Breast epithelium (tissue), 4 donors: ENCODE data around the gene RPL13. TPM values are rescaled to one million over a fixed set of nuclear protein-coding genes. Genes with fewer than 3 reads are reported as not detected.

Experiments used
- DNase-seq, 2 donors: peaks; one replicate each; pipeline ENCODE4 v3.0.0-alpha.2; 2019; ENCODE audit warnings: low spot score in 2 of 2
- H3K27ac ChIP-seq, 2 donors: fragments of 200-600 bp; sonication (generic) in 1 of 2; one replicate each; pipeline ENCODE4 v1.5.1; 2016 to 2019; ENCODE audit warnings: mild to moderate bottlenecking in 1 of 2
- H3K27me3 ChIP-seq, 2 donors: fragments of 200-600 bp; sonication (generic) in 1 of 2; one replicate each; pipeline versions ENCODE4 v1.5.1 to v1.6.0; 2017 to 2019; ENCODE audit warnings: control low read depth in 1 of 2, mild to moderate bottlenecking in 1 of 2
- H3K36me3 ChIP-seq: fragments of 200-600 bp; one replicate; pipeline ENCODE4 v1.5.1; 2019
- H3K4me1 ChIP-seq, 2 donors: fragments of 200-600 bp; sonication (generic); one replicate each; pipeline ENCODE4 v1.5.1; 2016 to 2019; ENCODE audit warnings: control low read depth in 1 of 2
- H3K4me3 ChIP-seq, 3 donors: fragments of 200-600 bp; sonication (generic); 1 replicate in 2 of 3; 2 replicates in 1 of 3; pipeline ENCODE4 v1.5.1; 2016 to 2019; ENCODE audit warnings: mild to moderate bottlenecking in 3 of 3, moderate library complexity in 2 of 3
- H3K9me3 ChIP-seq, 2 donors: fragments of 200-600 bp; sonication (generic) in 1 of 2; one replicate each; pipeline ENCODE4 v1.5.1; 2016 to 2019; ENCODE audit warnings: control low read depth in 1 of 2
- POLR2A ChIP-seq: fragments of 450-650 bp; IDR thresholded peaks from one replicate; pipeline ENCODE4 v1.6.1; 2016; ENCODE audit warnings: antibody characterized with exemption, mild to moderate bottlenecking, moderate library complexity
- POLR2AphosphoS5 ChIP-seq, 3 donors: sonication (generic); formaldehyde crosslinking; IDR thresholded peaks; one replicate each; pipeline ENCODE4 v1.6.1; 2017; ENCODE audit warnings: antibody characterized with exemption in 3 of 3
- intact Hi-C: fragments of 100-400 bp; cut with DNase I; formaldehyde crosslinking; loops from one replicate; pipeline ENCODE4 v1.15.1; 2023; ENCODE audit warnings: low total_unique reads
- total RNA-seq, 3 donors: library from RNA; depleted of rRNA; stranded (reverse); fragments of >200 nt; gene quantifications; one replicate each; pipeline ENCODE4 v1.1.0, GENCODE V29; 2016
- TF ChIP-seq, protein P1 (sequence below), 3 donors: fragments of 450-650 bp; IDR thresholded peaks; one replicate each; pipeline ENCODE4 v1.5.1; 2016 to 2017; ENCODE audit warnings: antibody characterized with exemption in 3 of 3, mild to moderate bottlenecking in 3 of 3, moderate library complexity in 3 of 3

RPL13 gene
- total RNA-seq, 3 donors from 2014 or later, result 5,075 to 6,295 (median 5,484) TPM

DNA sequence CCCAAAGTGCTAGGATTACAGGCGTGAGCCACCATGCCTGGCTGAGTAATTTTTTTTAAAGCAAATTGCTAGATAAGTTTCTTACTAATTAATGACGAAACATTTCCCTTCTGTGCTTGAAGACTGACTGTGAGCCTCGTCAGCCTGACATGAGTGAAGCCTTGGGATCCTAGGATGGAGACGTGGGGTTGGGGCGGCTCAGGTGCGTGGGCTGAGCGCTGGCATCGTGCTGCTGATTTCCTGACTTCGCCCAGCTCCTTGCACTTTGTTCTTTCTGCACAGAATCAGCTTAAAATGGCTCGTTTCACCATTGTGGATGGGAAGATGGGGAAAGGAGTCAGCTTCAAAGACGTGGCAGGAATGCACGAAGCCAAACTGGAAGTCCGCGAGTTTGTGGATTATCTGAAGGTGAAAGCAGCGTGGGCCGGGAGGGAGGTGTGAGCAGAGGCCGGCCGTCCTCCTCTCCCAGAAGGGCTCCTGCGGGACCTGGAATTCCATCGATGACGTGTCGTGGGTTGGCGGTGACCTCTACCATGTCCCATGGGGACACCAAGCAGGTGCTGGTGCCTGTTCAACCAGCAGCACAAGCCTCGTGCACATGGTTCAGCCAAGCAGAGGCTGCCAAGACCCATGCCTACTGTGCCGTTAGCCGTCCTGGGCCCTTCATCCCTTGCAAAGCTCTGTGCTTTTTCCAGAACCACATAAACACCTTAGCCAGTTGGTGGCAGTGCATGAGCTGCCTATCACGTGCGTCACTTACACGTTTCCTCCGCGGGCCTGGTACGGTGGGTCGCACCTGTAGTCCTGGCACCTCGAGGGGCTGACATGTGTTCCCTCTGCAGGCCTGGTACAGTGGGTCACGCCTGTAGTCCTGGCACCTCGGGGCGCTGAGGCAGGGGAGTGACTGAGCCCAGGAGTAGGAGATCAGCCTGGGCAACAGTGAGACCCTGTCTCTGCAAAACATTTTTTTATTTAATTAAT, 29.8 kb upstream of the RPL13 start:
- Histone ChIP-seq H3K36me3 (peaks cover under 1% of the 10 kb centered on the region), H3K4me1 (no peaks in the 10 kb centered on the region), H3K4me3 (no peak overlapping the region), H3K9me3 (no peaks in the 10 kb centered on the region), H3K27me3 (no peaks in the 10 kb centered on the region), H3K27ac (no peak overlapping the region)
- intact Hi-C loops, result no loop called here
- TF ChIP-seq POLR2A (no peak), POLR2AphosphoS5 (IDR thresholded peaks at IDR 0.05) (no peak)
- TF ChIP-seq, protein P1, sequence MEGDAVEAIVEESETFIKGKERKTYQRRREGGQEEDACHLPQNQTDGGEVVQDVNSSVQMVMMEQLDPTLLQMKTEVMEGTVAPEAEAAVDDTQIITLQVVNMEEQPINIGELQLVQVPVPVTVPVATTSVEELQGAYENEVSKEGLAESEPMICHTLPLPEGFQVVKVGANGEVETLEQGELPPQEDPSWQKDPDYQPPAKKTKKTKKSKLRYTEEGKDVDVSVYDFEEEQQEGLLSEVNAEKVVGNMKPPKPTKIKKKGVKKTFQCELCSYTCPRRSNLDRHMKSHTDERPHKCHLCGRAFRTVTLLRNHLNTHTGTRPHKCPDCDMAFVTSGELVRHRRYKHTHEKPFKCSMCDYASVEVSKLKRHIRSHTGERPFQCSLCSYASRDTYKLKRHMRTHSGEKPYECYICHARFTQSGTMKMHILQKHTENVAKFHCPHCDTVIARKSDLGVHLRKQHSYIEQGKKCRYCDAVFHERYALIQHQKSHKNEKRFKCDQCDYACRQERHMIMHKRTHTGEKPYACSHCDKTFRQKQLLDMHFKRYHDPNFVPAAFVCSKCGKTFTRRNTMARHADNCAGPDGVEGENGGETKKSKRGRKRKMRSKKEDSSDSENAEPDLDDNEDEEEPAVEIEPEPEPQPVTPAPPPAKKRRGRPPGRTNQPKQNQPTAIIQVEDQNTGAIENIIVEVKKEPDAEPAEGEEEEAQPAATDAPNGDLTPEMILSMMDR (IDR thresholded peaks at IDR 0.05), result no peak
- no peak for DNase-seq

DNA sequence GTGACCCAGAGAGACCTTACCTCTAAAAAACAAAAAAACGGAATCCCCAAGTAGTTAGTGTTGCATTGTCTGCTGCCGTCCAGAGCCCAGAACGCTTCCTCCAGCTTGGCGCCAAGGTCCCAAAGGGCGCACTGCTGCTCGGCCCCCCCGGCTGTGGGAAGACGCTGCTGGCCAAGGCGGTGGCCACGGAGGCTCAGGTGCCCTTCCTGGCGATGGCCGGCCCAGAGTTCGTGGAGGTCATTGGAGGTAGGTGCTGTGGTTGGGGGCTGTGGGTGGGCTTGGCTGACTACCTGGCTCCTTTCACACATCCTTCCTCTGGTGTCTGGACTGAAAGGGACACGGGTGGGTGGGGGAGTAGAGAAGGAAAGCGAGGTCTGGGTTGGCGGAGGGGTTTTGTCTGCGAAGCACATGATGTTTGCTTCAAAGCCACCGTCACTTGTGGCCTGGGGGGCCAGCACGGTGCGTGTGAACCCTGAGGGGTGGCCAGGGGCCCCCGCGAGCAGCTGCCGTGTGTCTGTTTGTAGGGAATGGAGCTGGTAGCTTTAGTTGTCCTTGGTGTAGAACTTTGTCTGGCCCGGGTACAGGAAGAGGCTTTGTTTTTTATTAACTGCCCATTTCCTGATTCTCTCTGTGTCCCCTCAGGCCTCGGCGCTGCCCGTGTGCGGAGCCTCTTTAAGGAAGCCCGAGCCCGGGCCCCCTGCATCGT, 28.5 kb upstream of the RPL13 start:
- H3K27ac ChIP-seq, result peak overlapping the region in 1 of 2 donors; percentile 20
- no peak for DNase-seq
- no peaks in the 10 kb centered on the region for H3K27me3 ChIP-seq
- TF ChIP-seq POLR2A, result no peak
- TF ChIP-seq POLR2AphosphoS5 (IDR thresholded peaks at IDR 0.05), result no peak
- TF ChIP-seq, protein P1 (IDR thresholded peaks at IDR 0.05), result no peak
- no peaks in the 10 kb centered on the region for H3K9me3 ChIP-seq
- H3K4me3 ChIP-seq, result no peak overlapping the region
- intact Hi-C loops, result no loop called here
- no peaks in the 10 kb centered on the region for H3K36me3 ChIP-seq
- H3K4me1 ChIP-seq, result no peaks in the 10 kb centered on the region

DNA sequence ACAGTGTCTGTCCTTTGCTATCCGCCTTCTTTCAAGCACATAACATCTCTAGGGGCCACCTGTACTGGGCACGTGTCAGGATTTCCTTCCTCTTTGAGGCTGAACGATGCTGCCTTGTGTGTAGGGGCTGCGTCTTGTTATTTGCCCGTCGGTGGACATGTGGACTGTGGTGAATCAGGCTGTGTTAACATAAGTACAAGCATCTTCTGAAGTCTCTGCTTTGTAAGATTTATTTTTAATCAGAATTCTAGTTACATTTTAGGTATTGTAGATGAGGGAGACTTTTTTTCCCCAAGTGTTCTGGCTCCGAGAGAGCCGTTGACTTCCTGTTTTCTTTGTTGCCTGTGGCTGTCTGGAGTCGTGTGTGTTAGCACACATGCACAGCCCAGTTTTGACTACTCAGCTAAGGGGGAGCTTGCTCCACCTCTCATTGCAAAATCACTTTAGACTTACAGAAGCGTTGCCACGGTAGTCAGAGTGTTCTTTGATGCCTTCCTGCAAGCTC, 26.2 kb upstream of the RPL13 start:
- DNase-seq, result no peak
- Histone ChIP-seq H3K27me3 (no peaks in the 10 kb centered on the region), H3K36me3 (no peaks in the 10 kb centered on the region), H3K4me3 (no peak overlapping the region), H3K27ac (no peak overlapping the region), H3K9me3 (no peaks in the 10 kb centered on the region), H3K4me1 (no peaks in the 10 kb centered on the region)
- no peak for TF ChIP-seq POLR2A
- intact Hi-C loops, result no loop called here

DNA sequence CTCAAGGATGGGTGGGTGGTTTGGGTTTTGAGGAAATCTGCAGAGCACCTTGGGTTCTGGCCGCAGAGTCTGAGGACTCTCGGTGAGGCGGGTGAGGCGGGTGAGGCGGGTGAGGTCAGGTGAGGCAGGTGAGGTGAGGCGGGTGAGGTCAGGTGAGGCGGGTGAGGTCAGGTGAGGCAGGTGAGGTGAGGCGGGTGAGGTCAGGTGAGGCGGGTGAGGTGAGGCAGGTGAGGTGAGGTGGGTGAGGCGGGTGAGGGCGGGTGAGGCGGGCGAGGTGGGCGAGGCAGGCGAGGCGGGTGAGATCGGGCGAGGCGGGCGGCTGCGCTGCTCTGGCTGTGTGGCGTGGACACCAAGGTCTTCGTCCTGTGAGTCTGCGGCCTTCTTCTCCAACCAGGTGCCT, 24.1 kb upstream of the RPL13 start:
- no peak overlapping the region for H3K4me3 ChIP-seq
- H3K9me3 ChIP-seq, result no peaks in the 10 kb centered on the region
- intact Hi-C loops, result no loop called here
- H3K27me3 ChIP-seq, result no peaks in the 10 kb centered on the region
- TF ChIP-seq, protein P1 (IDR thresholded peaks at IDR 0.05), result no peak
- TF ChIP-seq POLR2A, result no peak
- TF ChIP-seq POLR2AphosphoS5 (IDR thresholded peaks at IDR 0.05), result no peak
- H3K36me3 ChIP-seq, result no peaks in the 10 kb centered on the region
- H3K4me1 ChIP-seq, result no peaks in the 10 kb centered on the region
- no peak overlapping the region for H3K27ac ChIP-seq
- no peak for DNase-seq

DNA sequence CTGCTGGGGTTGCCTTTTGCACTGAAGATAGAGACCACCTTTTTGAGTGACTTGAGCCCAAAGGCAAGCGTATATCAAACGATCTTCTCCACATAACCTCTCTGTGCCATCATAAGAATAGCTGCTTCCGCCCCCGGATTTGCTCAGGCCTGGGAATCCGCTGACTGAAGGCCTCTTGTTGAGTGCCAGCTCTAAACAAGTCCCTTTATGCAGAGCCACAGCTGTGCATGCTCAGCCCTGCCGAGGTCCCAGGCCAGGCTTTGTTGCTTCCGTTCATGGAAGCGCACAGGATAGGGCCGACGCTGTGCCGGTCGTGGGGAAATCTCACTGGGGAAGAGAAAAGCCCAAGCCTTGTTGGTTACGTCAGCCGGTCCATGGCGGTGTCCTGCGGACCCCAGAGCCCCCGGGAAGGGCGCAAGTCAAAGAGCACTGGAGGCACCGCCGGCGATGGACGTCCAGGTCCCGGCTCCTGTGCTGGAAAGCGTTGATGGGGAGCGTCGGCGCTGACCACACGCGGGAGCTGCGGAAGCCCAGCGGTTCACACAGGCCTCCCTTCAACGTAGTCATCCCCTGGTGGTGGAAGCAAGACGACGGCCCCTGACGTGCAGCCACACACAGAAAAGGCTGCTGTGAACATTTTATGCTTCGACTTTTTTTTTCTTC, 23.5 kb upstream of the RPL13 start:
- no peak for TF ChIP-seq POLR2A
- no peak for TF ChIP-seq POLR2AphosphoS5 (IDR thresholded peaks at IDR 0.05)
- TF ChIP-seq, protein P1 (IDR thresholded peaks at IDR 0.05), result no peak
- H3K36me3 ChIP-seq, result peaks cover 3% of the 10 kb centered on the region
- intact Hi-C loops, result no loop called here
- H3K27ac ChIP-seq, result no peak overlapping the region
- H3K4me1 ChIP-seq, result no peaks in the 10 kb centered on the region
- no peak overlapping the region for H3K4me3 ChIP-seq
- DNase-seq, result no peak
- no peaks in the 10 kb centered on the region for H3K27me3 ChIP-seq
- H3K9me3 ChIP-seq, result no peaks in the 10 kb centered on the region
